ENCODE data around the gene VTA1.
"Not testable (repeated sequence)": the region's sequence is repeated elsewhere in the genome, so short reads cannot be mapped to it uniquely, and the experiment has no call there.

The VTA1 gene

DNA sequence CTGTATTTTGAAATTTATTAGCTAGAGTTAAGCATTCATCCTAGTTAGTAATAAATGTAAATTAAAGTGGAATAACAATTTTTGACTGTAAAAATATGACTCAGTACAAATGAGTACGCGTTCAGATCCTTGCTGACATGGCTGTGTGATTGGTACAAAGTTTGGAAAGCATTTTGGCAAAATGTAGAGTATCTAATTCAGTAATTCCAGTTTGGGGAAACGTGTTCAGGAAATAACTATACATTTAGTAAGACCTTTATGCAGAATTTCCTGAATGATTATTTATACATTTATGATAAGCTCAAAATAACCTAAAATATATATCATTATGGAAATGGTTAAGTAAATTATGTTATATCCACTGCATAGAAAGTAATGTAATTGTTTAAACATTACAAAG, 8.0 kb downstream of the VTA1 start:
- TF ChIP-seq POLR2A (IDR thresholded peaks at IDR 0.05; ENCODE audit: low read length) (no peak), GATA1 (IDR thresholded peaks at IDR 0.05; ENCODE audit: low read depth, low read length) (no peak)
- DNase-seq, result no peak

DNA sequence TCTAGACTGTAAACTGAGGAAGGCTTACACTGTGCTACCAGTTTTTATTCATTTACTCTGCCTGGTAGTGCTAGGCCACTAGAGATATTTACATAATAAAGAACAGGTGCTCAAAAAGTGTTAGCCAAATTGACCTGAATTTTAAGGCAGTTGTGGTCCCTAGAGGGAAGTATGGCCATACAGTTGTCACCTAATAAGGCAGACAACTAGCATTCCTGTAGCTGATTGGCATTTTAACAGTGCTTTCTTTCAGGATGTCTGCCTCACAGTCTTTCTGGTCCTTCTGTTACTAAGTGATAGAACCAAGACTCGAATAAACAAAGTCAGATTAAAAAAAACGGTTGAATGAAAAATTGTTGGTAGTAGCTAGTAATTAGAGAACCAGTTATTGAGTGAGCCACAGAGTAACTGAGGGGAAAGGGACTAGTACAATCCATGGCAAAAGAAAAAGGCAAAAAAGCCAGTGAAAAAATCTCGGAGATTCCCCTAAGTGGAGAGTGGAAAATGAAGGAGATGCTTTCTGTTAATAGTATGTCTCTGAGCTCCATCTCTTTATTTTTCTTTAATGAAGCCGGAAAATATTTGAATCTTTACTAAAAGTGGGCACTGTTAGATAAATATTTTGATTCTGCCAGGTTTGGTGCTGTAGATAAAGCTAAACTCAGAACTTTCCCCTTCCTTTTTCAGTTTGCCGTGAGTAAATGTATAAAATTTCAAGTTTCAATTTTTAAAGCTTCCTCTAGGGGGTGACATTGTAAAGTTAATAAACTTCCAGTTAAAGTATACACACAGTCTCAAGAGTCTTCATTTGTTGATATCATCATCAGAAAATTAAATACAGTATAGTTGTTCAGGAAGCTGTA, 9.1 kb downstream of the VTA1 start:
- peak; percentile 39 to 56 for DNase-seq
- TF ChIP-seq POLR2A (IDR thresholded peaks at IDR 0.05; ENCODE audit: low read length) (no peak), GATA1 (IDR thresholded peaks at IDR 0.05; ENCODE audit: low read depth, low read length) (no peak)

DNA sequence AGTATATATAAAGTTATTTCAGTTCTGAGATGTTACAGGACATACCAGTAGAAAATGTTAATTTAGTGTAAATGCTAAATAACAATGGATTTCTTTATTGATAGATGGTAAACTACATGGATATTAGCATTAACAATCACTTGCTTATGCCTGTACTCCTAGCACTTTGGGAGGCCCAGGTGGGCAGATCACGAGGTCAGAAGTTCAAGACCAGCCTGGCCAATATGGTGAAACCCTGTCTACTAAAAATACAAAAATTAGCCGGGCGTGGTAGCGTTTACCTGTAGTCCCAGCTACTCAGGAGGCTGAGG, 9.7 kb downstream of the VTA1 start:
- DNase-seq, result not testable (repeated sequence)

- DNase-seq, result no peak
- no peak for TF ChIP-seq POLR2A (IDR thresholded peaks at IDR 0.05; ENCODE audit: low read length)
- TF ChIP-seq GATA1 (IDR thresholded peaks at IDR 0.05; ENCODE audit: low read depth, low read length), result no peak
Measured at GRCh38 chr6:142162780-142163179, 15.7 kb downstream of the VTA1 start.

- TF ChIP-seq POLR2A (IDR thresholded peaks at IDR 0.05; ENCODE audit: low read length) (no peak), GATA1 (IDR thresholded peaks at IDR 0.05; ENCODE audit: low read depth, low read length) (no peak)
- no peak for DNase-seq
Measured at GRCh38 chr6:142165227-142165626, 18.2 kb downstream of the VTA1 start.

DNA sequence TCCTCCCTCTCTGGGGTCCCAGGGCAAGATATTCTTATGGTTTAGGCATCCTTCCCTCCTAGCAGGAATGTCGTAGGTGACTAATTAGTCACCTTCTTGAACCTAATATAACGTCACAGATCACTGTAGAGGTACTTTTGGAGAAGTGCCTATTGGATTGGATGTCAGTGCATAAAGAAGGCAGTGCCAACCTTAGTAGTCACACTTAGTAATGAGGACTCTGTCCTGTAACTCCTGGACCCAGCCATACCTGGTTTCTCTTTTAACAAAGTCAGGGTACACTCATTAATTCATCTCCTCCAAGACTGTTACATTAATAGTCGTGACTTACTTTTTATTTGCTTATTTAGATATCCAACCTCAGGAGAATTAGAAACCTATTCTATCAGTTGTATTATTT, 20.0 kb downstream of the VTA1 start:
- TF ChIP-seq GATA1 (IDR thresholded peaks at IDR 0.05; ENCODE audit: low read depth, low read length) (no peak), POLR2A (IDR thresholded peaks at IDR 0.05; ENCODE audit: low read length) (no peak)
- DNase-seq, result no peak

GRCh38 chr6:142167486-142167885, 20.4 kb downstream of the VTA1 start:
- peak in 1 of 2 experiments; percentile 28 for DNase-seq
- TF ChIP-seq GATA1 (IDR thresholded peaks at IDR 0.05; ENCODE audit: low read depth, low read length) (no peak), POLR2A (IDR thresholded peaks at IDR 0.05; ENCODE audit: low read length) (no peak)

DNA sequence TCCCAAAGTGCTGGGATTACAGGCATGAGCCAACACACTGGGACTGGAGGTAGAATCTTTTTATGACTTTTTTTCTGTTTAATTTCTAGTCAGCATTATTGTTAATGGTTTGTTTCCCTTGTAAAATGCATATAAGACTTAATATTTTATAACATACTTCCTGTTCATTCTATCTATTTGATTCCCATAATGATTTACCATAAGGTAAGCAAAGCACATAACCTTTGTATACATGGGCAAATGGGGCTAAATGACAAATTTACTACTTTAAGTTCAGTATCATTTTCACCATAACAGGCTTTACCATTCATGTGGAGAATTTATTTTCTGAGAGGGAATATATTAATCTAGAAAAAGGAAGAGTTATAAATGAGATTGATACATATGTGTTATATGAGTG, 24.3 kb downstream of the VTA1 start:
- TF ChIP-seq POLR2A (IDR thresholded peaks at IDR 0.05; ENCODE audit: low read length) (no peak), GATA1 (IDR thresholded peaks at IDR 0.05; ENCODE audit: low read depth, low read length) (no peak)

GRCh38 chr6:142172758-142173157, 25.7 kb downstream of the VTA1 start:
- no peak for DNase-seq
- TF ChIP-seq GATA1 (IDR thresholded peaks at IDR 0.05; ENCODE audit: low read depth, low read length), result no peak
- TF ChIP-seq POLR2A (IDR thresholded peaks at IDR 0.05; ENCODE audit: low read length), result no peak

More for the DNA sequence above, 24.3 kb downstream of the VTA1 start:
- DNase-seq, result no peak

DNA sequence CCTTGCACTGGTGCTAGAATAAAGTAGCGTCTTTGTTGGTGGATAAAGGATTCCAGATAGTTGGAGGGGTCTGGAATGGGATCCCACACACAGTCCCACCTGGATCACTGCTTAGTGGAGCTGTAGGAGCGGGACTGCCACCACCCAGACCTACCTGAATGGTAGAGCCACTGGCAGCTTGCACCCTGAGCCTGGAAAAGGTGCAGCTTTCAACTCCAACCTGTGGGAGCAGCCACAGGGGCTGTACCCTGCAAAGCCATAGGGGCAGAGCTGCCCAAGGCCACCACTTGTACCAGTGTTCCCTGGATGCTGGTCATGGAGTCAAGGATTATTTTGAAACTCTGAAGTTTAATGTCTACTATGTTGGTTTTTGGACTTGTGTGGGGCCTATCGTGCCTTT, 26.9 kb downstream of the VTA1 start:
- TF ChIP-seq POLR2A (IDR thresholded peaks at IDR 0.05; ENCODE audit: low read length), result no peak
- no peak for TF ChIP-seq GATA1 (IDR thresholded peaks at IDR 0.05; ENCODE audit: low read depth, low read length)

GRCh38 chr6:142174703-142175102, 27.6 kb downstream of the VTA1 start:
- no peak for TF ChIP-seq GATA1 (IDR thresholded peaks at IDR 0.05; ENCODE audit: low read depth, low read length)
- no peak for TF ChIP-seq POLR2A (IDR thresholded peaks at IDR 0.05; ENCODE audit: low read length)
- DNase-seq, result no peak

More for the DNA sequence above, 26.9 kb downstream of the VTA1 start:
- no peak for DNase-seq

DNA sequence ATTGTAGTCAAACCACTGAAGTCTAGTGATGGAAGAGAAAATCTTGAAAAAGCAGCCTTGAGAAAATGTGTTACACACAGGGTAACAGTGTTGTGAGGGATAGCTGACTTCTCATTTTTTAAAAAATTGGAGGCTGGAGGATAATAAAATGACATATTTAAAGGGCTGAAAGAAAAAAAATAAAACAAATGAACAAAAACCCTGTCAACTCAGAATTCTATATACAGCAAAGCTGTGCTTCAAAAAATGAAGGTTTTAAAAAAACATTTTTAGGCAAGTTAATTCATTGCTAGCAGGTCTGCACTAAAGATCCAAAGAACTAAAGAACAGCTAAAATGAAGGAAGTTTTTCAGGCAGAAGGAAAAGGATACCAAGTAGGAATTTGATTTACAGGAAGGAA, 31.1 kb downstream of the VTA1 start:
- TF ChIP-seq POLR2A (IDR thresholded peaks at IDR 0.05; ENCODE audit: low read length) (no peak), GATA1 (IDR thresholded peaks at IDR 0.05; ENCODE audit: low read depth, low read length) (no peak)
- DNase-seq, result no peak

DNA sequence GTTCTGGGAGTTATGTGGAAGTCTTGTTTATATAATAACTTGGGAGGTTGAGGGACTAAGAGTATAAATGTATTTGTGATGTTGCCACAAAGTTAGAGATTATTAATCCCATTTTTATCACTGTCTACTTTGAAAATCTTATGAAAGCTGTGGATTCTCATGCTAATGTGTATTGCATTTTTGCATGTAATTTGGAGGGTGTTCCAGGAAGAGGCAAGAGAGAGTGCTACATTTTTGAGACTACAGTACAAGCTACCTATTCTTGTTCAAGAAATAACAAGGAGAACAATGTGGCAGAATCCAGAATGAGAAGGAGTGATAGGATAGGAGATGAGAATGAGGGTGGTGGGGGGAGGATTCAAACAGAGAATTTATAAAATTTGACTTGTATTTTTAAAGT, 34.9 kb downstream of the VTA1 start:
- DNase-seq, result no peak
- TF ChIP-seq GATA1 (IDR thresholded peaks at IDR 0.05; ENCODE audit: low read depth, low read length) (no peak), POLR2A (IDR thresholded peaks at IDR 0.05; ENCODE audit: low read length) (no peak)

DNA sequence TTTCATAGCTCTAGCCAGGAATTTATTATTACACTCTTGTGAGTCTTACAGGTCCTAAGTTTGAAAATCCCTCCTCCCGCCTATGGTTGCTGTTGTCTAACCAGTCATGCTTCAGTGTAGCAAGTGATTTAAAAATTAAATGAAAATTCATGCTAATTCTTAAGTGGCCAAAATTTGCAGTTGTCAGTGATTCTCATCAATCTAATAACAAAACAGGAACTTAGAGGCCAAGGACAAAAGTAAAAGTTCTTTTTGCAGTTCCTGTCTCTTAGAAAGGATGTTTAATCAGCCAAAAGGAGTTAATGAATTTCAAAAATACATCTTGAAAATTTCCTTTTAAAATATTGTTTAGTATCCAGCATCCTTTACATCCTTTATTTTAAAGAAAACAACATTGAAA, 36.3 kb downstream of the VTA1 start:
- DNase-seq, result no peak

DNA sequence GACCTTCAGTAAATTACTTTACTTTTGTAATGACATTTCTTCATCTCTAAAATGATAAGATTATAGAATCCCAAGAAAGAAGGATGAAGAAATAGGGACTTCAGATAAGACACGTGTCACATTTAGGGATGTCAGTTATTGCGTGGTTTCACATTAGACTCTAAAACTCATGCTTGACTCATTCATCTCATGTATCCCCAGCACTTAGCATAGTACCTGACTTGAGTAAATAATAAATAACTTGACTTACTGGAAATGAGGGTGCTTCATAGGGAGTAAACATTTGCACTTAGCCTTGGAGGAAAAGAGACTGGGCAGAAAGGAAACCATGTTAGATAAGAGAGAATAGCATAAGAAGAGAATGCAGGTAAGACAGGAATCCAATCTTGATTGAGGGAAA, 37.2 kb downstream of the VTA1 start:
- peak; percentile 1 to 3 for DNase-seq
- TF ChIP-seq POLR2A (IDR thresholded peaks at IDR 0.05; ENCODE audit: low read length) (no peak), GATA1 (IDR thresholded peaks at IDR 0.05; ENCODE audit: low read depth, low read length) (no peak)

More for the DNA sequence above, 36.3 kb downstream of the VTA1 start:
- TF ChIP-seq POLR2A (IDR thresholded peaks at IDR 0.05; ENCODE audit: low read length) (no peak), GATA1 (IDR thresholded peaks at IDR 0.05; ENCODE audit: low read depth, low read length) (no peak)

Measured in erythroblast (primary cell).